GM21390 (cell line): ENCODE data around the gene SLC9A9.
"Not testable (repeated sequence)": the region's sequence is repeated elsewhere in the genome, so short reads cannot be mapped to it uniquely, and the experiment has no call there.

Source experiments
- ATAC-seq: cut with Tn5 transposase; IDR thresholded peaks from one replicate; pipeline ENCODE4 v1.9.1; 2021; ENCODE audit not compliant: unreplicated experiment

Gene SLC9A9

GRCh38 chr3:143307613-143308183 lies 540.6 kb downstream of the SLC9A9 start:
- ATAC-seq, result no peak

DNA sequence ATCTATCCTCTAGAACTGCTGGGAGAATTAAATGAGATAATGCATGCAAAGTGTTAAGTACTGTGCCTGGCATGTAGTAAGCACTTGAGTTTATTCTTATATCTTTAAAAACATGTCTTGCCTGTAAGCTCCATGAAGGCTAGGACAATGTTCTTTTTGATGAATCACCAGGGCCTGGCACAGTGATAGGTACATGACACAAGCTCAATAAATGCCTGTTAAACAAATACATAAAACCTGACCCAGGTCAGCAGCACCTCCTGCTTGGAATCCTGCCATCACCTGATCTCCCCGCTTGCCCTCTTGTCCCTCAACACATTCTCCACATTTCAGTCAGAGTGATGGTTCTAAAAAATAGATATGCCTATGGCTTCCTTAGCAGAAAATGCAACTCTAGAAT lies 541.9 kb downstream of the SLC9A9 start:
- ATAC-seq, result no peak

GRCh38 chr3:143302638-143303171 lies 545.6 kb downstream of the SLC9A9 start:
- no peak for ATAC-seq

GRCh38 chr3:143301031-143301901 lies 547.0 kb downstream of the SLC9A9 start:
- ATAC-seq, result no peak

GRCh38 chr3:143298886-143299535 lies 549.3 kb downstream of the SLC9A9 start:
- no peak for ATAC-seq

DNA sequence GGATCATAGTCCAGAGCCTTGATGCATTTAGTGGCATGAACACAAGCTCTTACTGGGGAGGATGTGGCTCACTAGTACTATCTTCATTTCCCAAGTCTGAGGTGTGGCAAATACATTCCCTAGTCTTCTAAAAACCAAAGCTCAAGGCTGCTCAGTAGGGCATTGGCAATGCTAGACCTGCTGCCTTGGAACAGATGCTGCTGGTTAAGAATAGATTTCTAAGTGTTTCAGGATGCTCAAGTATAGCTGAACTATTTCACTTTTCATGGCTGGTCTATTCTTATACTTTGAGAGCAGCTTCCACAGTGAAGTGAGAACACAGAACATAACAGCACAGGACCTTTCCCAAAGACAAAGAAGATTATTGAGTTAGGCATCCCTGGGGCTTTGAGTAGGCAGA lies 549.9 kb downstream of the SLC9A9 start:
- no peak for ATAC-seq

- ATAC-seq, result no peak
Observed at GRCh38 chr3:143295201-143296080, 552.8 kb downstream of the SLC9A9 start.

GRCh38 chr3:143294188-143294587 lies 554.1 kb downstream of the SLC9A9 start:
- ATAC-seq, result peak; percentile 69

DNA sequence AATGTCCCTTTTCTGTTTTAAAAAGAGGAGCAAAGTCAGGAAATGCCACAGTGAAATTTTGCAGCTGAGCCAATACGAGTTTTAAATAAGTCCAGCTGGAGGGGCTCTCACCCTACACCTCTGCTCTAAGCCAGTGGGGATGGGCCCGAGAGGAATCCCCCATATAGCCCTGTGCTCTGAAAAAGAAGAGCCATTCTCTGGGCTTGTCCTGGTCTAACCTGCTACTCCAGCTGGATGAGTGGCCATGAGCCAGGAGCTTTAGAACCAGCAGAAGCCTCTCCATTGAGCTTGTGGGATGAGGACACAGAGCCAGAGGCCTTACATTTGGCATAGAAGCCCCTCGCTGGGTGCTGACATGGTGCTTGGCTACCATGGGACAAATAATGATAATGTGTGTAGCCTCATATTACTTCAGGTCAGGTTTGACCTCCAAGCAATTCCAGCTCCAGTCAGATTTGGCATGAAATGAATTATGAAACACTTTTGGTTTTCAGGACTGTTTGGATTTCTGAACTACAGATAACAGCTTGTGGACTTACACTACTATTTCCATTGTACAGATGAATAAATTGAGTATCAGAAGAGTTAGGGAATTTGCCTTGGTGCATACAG lies 556.3 kb downstream of the SLC9A9 start:
- no peak for ATAC-seq

DNA sequence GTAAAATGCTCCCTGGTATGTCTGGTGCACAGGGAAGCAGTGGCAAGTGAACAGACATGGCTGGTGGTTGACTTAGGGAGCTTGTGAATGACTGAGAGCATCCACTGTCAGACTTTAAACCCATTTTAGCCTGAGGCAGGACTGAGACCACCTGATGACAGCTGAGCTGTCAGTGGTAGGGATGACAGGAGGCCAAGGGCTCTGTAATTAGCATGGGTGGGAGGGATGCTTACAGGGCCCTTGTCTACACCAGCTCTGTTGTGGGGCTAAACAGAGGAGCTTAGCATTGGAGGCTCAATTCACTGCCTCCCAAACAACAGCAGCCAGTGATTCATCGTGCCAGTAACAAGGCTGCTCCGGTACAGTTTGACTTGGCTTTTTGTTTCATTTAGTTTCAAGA lies 559.3 kb downstream of the SLC9A9 start:
- no peak for ATAC-seq

DNA sequence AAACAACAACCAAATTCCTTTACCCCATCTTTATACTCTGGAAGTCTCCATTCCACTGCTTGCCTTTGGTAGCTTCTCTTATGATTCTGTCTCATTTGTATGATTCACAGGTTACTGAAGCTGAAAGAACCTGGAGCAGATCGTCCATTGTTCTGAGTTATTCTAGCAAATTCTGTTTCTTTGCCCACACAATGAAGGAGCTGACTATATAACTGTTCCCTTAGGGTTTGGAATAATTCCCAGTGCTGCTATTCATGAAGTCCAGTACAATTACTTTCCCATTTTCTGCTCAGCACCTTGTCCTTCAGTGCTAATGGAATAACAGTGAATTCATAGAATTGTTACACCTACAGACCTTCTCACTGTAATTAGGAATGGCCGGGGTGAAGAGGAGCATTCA lies 560.9 kb downstream of the SLC9A9 start:
- no peak for ATAC-seq

GRCh38 chr3:143286392-143287010 lies 561.8 kb downstream of the SLC9A9 start:
- no peak for ATAC-seq

GRCh38 chr3:143283432-143284128 lies 564.7 kb downstream of the SLC9A9 start:
- ATAC-seq, result no peak

- ATAC-seq, result no peak
Observed at GRCh38 chr3:143280984-143281383, 567.3 kb downstream of the SLC9A9 start.

GRCh38 chr3:143279567-143279966 lies 568.7 kb downstream of the SLC9A9 start:
- ATAC-seq, result not testable (repeated sequence)

DNA sequence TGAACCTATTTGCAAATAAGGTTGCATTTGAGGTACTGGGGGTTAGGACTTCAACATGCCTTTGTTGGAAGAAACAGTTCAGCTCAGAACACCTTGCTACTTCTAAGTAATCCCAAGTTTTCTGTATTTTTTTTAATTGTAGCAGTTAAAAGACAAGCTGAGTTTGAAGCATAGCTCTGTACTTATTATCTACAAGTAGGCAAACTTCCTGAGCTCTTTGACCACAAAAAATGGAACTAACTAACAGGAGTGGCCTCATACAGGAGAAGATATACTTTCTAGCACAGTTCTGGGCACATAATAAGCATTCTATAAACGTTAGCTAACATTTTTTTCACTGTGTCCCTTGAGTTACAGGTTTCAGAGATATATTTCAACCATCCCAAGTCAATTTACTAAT lies 569.5 kb downstream of the SLC9A9 start:
- no peak for ATAC-seq

DNA sequence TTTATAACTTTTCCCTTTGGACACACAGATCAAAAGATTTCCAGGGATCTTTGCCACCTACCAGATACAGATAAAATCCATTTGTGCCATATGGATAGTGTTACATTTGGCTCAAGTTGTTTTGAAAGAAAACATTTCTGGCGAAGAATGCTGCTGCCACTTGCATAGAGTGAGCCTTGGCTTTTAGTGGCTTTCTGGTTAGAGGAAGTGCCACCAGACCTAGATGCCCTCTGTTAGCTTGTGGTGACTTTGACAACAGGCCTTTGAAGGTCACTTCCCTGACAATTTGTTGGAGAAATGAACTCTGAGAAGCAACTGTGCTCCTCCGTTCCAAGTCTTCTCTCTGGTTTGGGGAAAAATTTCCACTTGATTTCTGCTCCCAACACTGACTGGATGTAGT lies 570.7 kb downstream of the SLC9A9 start:
- no peak for ATAC-seq

GRCh38 chr3:143276592-143276991 lies 571.7 kb downstream of the SLC9A9 start:
- peak; percentile 87 for ATAC-seq

DNA sequence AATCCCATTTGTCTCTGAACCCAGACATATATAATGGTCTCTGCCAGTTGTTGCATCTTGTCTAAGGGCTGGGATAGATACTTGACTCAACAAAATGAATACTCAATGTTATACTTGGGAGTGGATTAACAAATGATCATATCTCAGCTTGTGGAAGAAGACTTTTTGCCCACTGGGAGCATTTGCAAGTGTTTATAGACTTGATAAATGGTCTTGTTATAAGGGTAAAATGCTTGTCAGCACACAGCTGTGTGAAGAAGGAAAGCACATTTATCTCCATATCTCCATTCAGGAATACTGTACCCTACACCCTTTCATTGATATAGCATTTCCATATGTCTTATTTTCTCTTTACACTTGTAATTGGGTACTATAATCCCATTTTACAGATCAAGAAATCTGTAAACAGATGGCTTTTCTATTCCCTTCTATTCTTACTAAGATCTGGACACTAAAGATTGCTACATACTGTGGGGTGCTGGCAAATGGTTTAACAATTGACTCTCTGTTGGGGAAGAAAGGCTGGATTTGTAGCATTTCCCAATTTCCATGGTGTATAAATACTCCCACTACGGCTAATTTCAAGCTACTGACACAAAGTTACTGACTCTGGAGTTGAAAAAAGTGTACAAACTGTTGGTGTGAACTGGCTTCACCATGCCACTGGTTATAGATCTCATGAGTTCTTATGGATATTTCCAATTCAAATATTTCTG lies 574.1 kb downstream of the SLC9A9 start:
- no peak for ATAC-seq
